Measurements from ENCODE around the gene KCNC3.
"Not testable (repeated sequence)": the region's sequence is repeated elsewhere in the genome, so short reads cannot be mapped to it uniquely, and the experiment has no call there.

KCNC3 gene

GRCh38 chr19:50361290-50362029 lies 32.3 kb upstream of the KCNC3 start:
- Mint-ChIP-seq H3K9me3 (peaks cover 3 to 8% of the 10 kb centered on the region in 2 donors), H3K27ac (peak overlapping the region; percentile 21), H3K4me1 (peaks cover 57 to 87% of the 10 kb centered on the region in 2 donors), H3K27me3 (no peaks in the 10 kb centered on the region), H3K4me3 (peak overlapping the region; percentile 3 to 5), H3K36me3 (peaks cover 18 to 29% of the 10 kb centered on the region in 2 donors)
- no peak for DNase-seq
- no peak for ATAC-seq (replicated peaks)

GRCh38 chr19:50359328-50359818 lies 30.2 kb upstream of the KCNC3 start:
- peak overlapping the region; percentile 99 for H3K27ac Mint-ChIP-seq
- H3K36me3 Mint-ChIP-seq: peaks cover 17 to 36% of the 10 kb centered on the region in 2 donors
- peaks cover 53 to 69% of the 10 kb centered on the region in 2 donors for H3K4me1 Mint-ChIP-seq

GRCh38 chr19:50358483-50359327 lies 29.5 kb upstream of the KCNC3 start:
- peak; percentile 30 to 55 for ATAC-seq (replicated peaks)
- Mint-ChIP-seq H3K9me3 (peaks cover 3 to 8% of the 10 kb centered on the region in 2 donors), H3K36me3 (peaks cover 17 to 36% of the 10 kb centered on the region in 2 donors), H3K4me1 (peaks cover 51 to 64% of the 10 kb centered on the region in 2 donors), H3K27ac (peak overlapping the region; percentile 99), H3K27me3 (no peaks in the 10 kb centered on the region), H3K4me3 (peak overlapping the region; percentile 91 to 93)
- DNase-seq: peak; percentile 83

More at GRCh38 chr19:50359328-50359818, 30.2 kb upstream of the KCNC3 start:
- H3K27me3 Mint-ChIP-seq: no peaks in the 10 kb centered on the region
- no peak for ATAC-seq (replicated peaks)
- DNase-seq: no peak
- H3K9me3 Mint-ChIP-seq: peaks cover 3 to 8% of the 10 kb centered on the region in 2 donors
- peak overlapping the region; percentile 91 to 93 for H3K4me3 Mint-ChIP-seq

- peak; percentile 79 to 82 for ATAC-seq (replicated peaks)
- Mint-ChIP-seq H3K4me3 (peak overlapping the region; percentile 91 to 93), H3K9me3 (peaks cover 3 to 8% of the 10 kb centered on the region in 2 donors), H3K4me1 (peaks cover 45 to 54% of the 10 kb centered on the region in 2 donors), H3K27ac (peak overlapping the region; percentile 99), H3K27me3 (no peaks in the 10 kb centered on the region), H3K36me3 (peaks cover 15 to 33% of the 10 kb centered on the region in 2 donors)
- DNase-seq: peak; percentile 88
Measured at GRCh38 chr19:50357178-50358100, 28.3 kb upstream of the KCNC3 start.

- peak overlapping the region; percentile 91 to 93 for H3K4me3 Mint-ChIP-seq
- ATAC-seq (replicated peaks) (no peak), DNase-seq (no peak)
- H3K27ac Mint-ChIP-seq: peak overlapping the region; percentile 99
- H3K4me1 Mint-ChIP-seq: peaks cover 42 to 47% of the 10 kb centered on the region in 2 donors
- H3K36me3 Mint-ChIP-seq: peaks cover 13 to 33% of the 10 kb centered on the region in 2 donors
- peaks cover 3 to 8% of the 10 kb centered on the region in 2 donors for H3K9me3 Mint-ChIP-seq
- no peaks in the 10 kb centered on the region for H3K27me3 Mint-ChIP-seq
Measured at GRCh38 chr19:50356691-50357177, 27.6 kb upstream of the KCNC3 start.

GRCh38 chr19:50353487-50353880 lies 24.3 kb upstream of the KCNC3 start:
- H3K9me3 Mint-ChIP-seq; ATAC-seq (replicated peaks); DNase-seq; H3K27me3 Mint-ChIP-seq; H3K4me3 Mint-ChIP-seq; H3K27ac Mint-ChIP-seq; H3K36me3 Mint-ChIP-seq: not testable (repeated sequence)
- H3K4me1 Mint-ChIP-seq: peaks cover 28 to 48% of the 10 kb centered on the region in 2 donors

- no peak for ATAC-seq (replicated peaks)
- H3K27me3 Mint-ChIP-seq: no peaks in the 10 kb centered on the region
- peaks cover 26 to 48% of the 10 kb centered on the region in 2 donors for H3K4me1 Mint-ChIP-seq
- H3K36me3 Mint-ChIP-seq: peaks cover 3 to 7% of the 10 kb centered on the region in 2 donors
- H3K4me3 Mint-ChIP-seq: no peak overlapping the region
- no peak overlapping the region for H3K27ac Mint-ChIP-seq
- H3K9me3 Mint-ChIP-seq: no peaks in the 10 kb centered on the region
- DNase-seq: no peak
Measured at GRCh38 chr19:50352242-50352641, 23.1 kb upstream of the KCNC3 start.

GRCh38 chr19:50349277-50350057 lies 20.3 kb upstream of the KCNC3 start:
- Mint-ChIP-seq H3K27me3 (no peaks in the 10 kb centered on the region), H3K36me3 (peaks cover 10 to 16% of the 10 kb centered on the region in 2 donors), H3K4me3 (peak overlapping the region; percentile 4 to 39), H3K9me3 (no peaks in the 10 kb centered on the region), H3K4me1 (peaks cover 35 to 70% of the 10 kb centered on the region in 2 donors), H3K27ac (peak overlapping the region; percentile 73)
- ATAC-seq (replicated peaks): no peak
- DNase-seq: no peak

GRCh38 chr19:50347089-50347581 lies 18.0 kb upstream of the KCNC3 start:
- DNase-seq: peak; percentile 82
- Mint-ChIP-seq H3K36me3 (peaks cover 23 to 30% of the 10 kb centered on the region in 2 donors), H3K4me1 (peaks cover 43 to 83% of the 10 kb centered on the region in 2 donors), H3K4me3 (peak overlapping the region; percentile 62 to 66), H3K27ac (peak overlapping the region; percentile 92)
- not testable (repeated sequence) for H3K9me3 Mint-ChIP-seq, H3K27me3 Mint-ChIP-seq
- peak; percentile 58 to 62 for ATAC-seq (replicated peaks)

GRCh38 chr19:50344661-50345318 lies 15.6 kb upstream of the KCNC3 start:
- DNase-seq: peak; percentile 81
- Mint-ChIP-seq H3K36me3 (peaks cover 39 to 46% of the 10 kb centered on the region in 2 donors), H3K27me3 (no peaks in the 10 kb centered on the region), H3K4me1 (peaks cover 41 to 74% of the 10 kb centered on the region in 2 donors), H3K27ac (peak overlapping the region; percentile 97), H3K9me3 (peaks cover 0 to 4% of the 10 kb centered on the region in 2 donors), H3K4me3 (peak overlapping the region; percentile 87 to 91)
- ATAC-seq (replicated peaks): peak; percentile 55 to 62

- H3K27me3 Mint-ChIP-seq: no peaks in the 10 kb centered on the region
- DNase-seq (peak; percentile 81), ATAC-seq (replicated peaks) (peak; percentile 79 to 82)
- peaks cover 43 to 70% of the 10 kb centered on the region in 2 donors for H3K4me1 Mint-ChIP-seq
- H3K36me3 Mint-ChIP-seq: peaks cover 66 to 71% of the 10 kb centered on the region in 2 donors
- peak overlapping the region; percentile 94 for H3K27ac Mint-ChIP-seq
- H3K4me3 Mint-ChIP-seq: peak overlapping the region; percentile 79 to 87
- peaks cover 0 to 4% of the 10 kb centered on the region in 2 donors for H3K9me3 Mint-ChIP-seq
Measured at GRCh38 chr19:50341091-50341564, 12.0 kb upstream of the KCNC3 start.

GRCh38 chr19:50340331-50340730 lies 11.2 kb upstream of the KCNC3 start:
- DNase-seq (no peak), ATAC-seq (replicated peaks) (no peak)
- Mint-ChIP-seq H3K36me3 (peaks cover 72 to 73% of the 10 kb centered on the region in 2 donors), H3K27me3 (no peaks in the 10 kb centered on the region), H3K9me3 (peaks cover 2 to 4% of the 10 kb centered on the region in 2 donors), H3K27ac (peak overlapping the region; percentile 94), H3K4me3 (peak overlapping the region; percentile 79 to 87), H3K4me1 (peaks cover 46 to 69% of the 10 kb centered on the region in 2 donors)
